Measurements from ENCODE around the gene PFKFB3.

The PFKFB3 gene

DNA sequence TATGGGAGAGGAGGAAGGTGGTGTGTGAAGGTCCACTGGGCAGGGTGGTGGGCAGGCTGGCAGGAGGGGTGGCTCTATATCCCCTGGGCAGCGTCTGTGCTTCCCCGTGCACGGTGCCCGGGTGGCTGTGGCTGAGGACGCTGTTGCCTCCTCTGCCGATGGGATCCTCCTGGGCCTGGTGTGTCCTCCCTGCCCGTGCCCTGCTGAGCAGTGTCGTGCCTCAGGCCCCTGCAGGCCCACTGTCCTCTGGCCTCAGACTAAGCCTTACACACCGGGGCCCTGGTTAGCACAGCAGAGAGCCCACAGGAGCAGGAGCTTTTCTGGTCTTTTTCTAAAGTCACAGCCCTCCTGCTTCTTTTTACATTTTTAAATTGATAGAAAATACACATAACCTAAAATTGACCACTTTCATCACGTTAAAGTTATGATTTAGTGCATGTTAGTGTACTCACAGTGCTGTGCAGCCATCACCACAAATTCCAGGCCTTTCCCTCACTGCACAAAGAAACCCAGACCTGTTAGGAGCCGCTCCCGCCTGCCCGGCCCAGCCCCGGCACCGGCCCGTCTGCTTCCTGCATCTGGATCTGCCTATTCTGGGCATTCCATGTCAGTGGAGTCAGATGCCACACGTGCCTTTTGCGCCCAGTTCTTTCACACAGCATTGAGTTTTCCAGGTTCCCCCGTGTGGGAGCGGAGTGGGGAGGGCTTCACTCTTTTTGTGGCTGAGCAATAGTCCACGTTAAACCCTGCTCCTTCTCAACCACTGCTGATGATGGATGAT is 19.4 kb downstream of the PFKFB3 start:
- H3K27me3 Mint-ChIP-seq, result no peaks in the 10 kb centered on the region
- peak; percentile 8 for ATAC-seq (replicated peaks)
- H3K4me1 Mint-ChIP-seq (ENCODE audit: low read depth in 2 of 2), result peaks cover 0 to 4% of the 10 kb centered on the region in 2 donors
- no peak for DNase-seq
- no peak overlapping the region for H3K4me3 Mint-ChIP-seq
- peaks cover 91% of the 10 kb centered on the region for H3K36me3 Mint-ChIP-seq (ENCODE audit: insufficient read depth)
- no peaks in the 10 kb centered on the region for H3K9me3 Mint-ChIP-seq
- H3K27ac Mint-ChIP-seq, result peak overlapping the region in 1 of 2 donors; percentile 72

DNA sequence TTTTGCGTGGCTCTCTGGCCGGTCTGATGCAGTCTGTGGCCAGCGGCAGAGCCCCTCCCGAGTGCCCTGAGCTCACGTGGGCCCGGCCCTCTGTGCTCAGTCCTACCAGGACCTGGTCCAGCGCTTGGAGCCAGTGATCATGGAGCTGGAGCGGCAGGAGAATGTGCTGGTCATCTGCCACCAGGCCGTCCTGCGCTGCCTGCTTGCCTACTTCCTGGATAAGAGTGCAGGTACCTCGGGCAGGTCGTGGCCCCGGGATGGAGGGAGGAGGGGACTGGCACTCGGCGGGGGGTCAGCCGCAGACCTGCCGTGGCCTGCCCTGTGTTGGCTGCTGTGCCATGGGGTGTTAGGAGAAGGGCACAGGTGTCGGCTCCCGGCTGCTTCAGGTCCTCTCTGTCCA is 20.0 kb downstream of the PFKFB3 start:
- no peaks in the 10 kb centered on the region for H3K9me3 Mint-ChIP-seq
- peaks cover 0 to 3% of the 10 kb centered on the region in 2 donors for H3K4me1 Mint-ChIP-seq (ENCODE audit: low read depth in 2 of 2)
- H3K4me3 Mint-ChIP-seq, result no peak overlapping the region
- peak overlapping the region in 1 of 2 donors; percentile 72 for H3K27ac Mint-ChIP-seq
- peaks cover 91% of the 10 kb centered on the region for H3K36me3 Mint-ChIP-seq (ENCODE audit: insufficient read depth)
- DNase-seq, result no peak
- no peak for ATAC-seq (replicated peaks)
- H3K27me3 Mint-ChIP-seq, result no peaks in the 10 kb centered on the region

DNA sequence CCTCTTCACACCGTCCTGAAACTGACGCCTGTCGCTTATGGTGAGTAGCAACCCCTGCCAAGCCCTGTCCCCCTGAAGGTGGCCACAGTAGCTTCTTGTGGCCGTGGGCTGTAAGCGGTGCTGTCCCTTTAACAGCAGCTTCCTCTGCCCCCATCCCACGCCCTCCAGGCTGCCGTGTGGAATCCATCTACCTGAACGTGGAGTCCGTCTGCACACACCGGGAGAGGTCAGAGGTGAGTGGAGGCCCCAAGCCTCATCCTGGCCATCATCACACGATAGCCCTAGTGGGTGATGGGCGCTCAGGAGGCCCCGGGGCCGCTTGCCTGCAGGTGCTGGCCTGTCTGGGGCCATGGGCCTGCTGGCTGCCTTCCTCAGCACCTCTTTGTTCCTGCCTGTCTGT is 21.2 kb downstream of the PFKFB3 start:
- Mint-ChIP-seq H3K27me3 (no peaks in the 10 kb centered on the region), H3K36me3 (ENCODE audit: insufficient read depth) (peaks cover 95% of the 10 kb centered on the region), H3K4me1 (ENCODE audit: low read depth in 2 of 2) (peaks cover 0 to 3% of the 10 kb centered on the region in 2 donors), H3K27ac (peak overlapping the region in 1 of 2 donors; percentile 81), H3K4me3 (peak overlapping the region in 1 of 2 donors; percentile 19), H3K9me3 (no peaks in the 10 kb centered on the region)
- no peak for DNase-seq
- ATAC-seq (replicated peaks), result no peak

DNA sequence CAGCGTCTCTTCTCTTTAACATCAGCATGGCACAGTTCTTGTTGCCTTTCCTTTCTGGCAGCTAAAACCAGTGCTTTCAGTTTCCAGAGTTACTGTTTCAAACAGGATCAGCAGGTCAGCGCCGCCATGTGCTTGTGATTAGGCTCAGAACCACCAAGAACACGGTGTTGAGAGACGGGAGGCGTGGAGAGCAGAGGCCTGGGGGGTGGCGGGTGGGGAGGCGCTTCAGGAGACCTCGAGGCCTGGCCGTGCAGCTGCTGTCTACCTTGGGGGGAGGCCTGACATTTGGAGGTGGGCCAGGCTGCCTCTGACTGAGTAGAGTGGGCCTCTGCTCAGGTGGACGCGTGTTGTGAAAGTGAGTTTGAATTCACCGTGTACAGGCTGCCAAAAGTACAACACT is 22.0 kb downstream of the PFKFB3 start:
- Mint-ChIP-seq H3K4me1 (ENCODE audit: low read depth in 2 of 2) (peaks cover 0 to 3% of the 10 kb centered on the region in 2 donors), H3K27me3 (no peaks in the 10 kb centered on the region), H3K36me3 (ENCODE audit: insufficient read depth) (peaks cover 93% of the 10 kb centered on the region), H3K9me3 (no peaks in the 10 kb centered on the region), H3K27ac (peak overlapping the region in 1 of 2 donors; percentile 81), H3K4me3 (no peak overlapping the region)
- ATAC-seq (replicated peaks) (no peak), DNase-seq (no peak)

DNA sequence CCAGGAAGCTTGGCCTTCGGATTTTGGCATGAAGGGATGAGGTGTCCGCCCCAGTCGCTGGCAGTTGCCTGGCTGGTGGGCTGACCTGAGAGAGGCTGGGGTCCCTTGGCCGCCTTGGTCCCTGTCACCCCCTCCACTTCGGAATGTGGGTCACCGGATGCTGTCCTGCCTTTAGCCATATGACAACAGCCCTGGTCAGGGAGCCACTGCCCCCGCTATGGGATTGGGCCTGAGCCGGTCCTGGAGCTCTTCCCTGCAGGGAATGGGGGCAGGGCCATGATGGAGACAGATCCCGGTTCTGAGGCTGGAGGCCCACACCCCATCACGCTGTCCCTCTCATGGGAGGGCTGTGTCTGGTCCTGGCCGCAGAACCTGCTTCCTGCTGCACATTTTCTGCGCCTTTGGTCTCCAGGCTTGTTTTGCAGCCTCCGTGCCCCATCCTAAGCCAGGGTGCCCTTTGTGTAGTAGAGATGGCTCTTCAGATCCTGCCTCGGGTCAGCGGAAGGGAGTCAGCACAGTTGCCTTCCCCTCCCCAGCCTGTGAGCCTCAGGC is 22.6 kb downstream of the PFKFB3 start:
- Mint-ChIP-seq H3K36me3 (ENCODE audit: insufficient read depth) (peaks cover 92% of the 10 kb centered on the region), H3K27me3 (no peaks in the 10 kb centered on the region), H3K9me3 (no peaks in the 10 kb centered on the region), H3K4me1 (ENCODE audit: low read depth in 2 of 2) (peaks cover 0 to 3% of the 10 kb centered on the region in 2 donors), H3K27ac (peak overlapping the region in 1 of 2 donors; percentile 80), H3K4me3 (no peak overlapping the region)
- DNase-seq (no peak), ATAC-seq (replicated peaks) (no peak)

DNA sequence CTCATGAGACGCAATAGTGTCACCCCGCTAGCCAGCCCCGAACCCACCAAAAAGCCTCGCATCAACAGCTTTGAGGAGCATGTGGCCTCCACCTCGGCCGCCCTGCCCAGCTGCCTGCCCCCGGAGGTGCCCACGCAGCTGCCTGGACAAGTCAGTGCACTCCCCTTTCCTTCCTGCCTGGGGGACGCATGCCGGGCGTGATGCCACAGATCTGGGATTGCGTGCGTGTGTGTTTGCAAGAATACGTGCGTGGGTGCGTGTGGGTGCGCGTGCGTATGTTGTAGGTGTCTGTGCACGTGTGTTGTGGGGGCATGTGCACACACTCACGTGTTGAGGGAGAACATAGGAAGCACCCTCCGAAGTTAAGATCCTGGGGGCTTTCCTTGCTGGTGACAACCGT is 23.5 kb downstream of the PFKFB3 start:
- H3K4me3 Mint-ChIP-seq, result no peak overlapping the region
- H3K4me1 Mint-ChIP-seq (ENCODE audit: low read depth in 2 of 2), result no peaks in the 10 kb centered on the region
- H3K36me3 Mint-ChIP-seq (ENCODE audit: insufficient read depth), result peaks cover 89% of the 10 kb centered on the region

DNA sequence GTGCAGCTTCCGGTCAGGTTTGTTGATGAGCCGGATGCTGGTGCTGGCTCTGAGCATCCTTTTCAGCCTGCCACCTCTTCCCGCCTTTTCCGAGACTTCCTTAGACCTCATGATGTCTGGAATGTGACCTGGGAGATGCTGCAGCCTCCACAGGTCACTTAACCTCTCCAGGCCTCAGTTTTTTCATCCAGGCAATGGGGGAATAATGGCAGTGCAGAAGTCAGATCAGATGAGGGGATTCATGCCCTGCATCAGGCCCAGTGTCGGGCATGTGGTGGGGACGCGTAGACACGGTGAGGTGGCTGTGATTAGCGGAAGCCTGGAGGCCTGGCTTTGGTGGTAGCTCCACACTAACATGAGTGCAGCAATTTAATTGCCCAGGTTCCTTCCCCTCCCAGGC is 24.6 kb downstream of the PFKFB3 start:
- Mint-ChIP-seq H3K4me1 (ENCODE audit: low read depth in 2 of 2) (no peaks in the 10 kb centered on the region), H3K27ac (peak overlapping the region in 1 of 2 donors; percentile 81), H3K36me3 (ENCODE audit: insufficient read depth) (peaks cover 85% of the 10 kb centered on the region), H3K27me3 (no peaks in the 10 kb centered on the region), H3K9me3 (no peaks in the 10 kb centered on the region), H3K4me3 (no peak overlapping the region)
- DNase-seq (no peak), ATAC-seq (replicated peaks) (no peak)

More for the DNA sequence above, 23.5 kb downstream of the PFKFB3 start:
- H3K9me3 Mint-ChIP-seq, result no peaks in the 10 kb centered on the region
- no peaks in the 10 kb centered on the region for H3K27me3 Mint-ChIP-seq
- DNase-seq (no peak), ATAC-seq (replicated peaks) (no peak)
- peak overlapping the region; percentile 8 to 80 for H3K27ac Mint-ChIP-seq

DNA sequence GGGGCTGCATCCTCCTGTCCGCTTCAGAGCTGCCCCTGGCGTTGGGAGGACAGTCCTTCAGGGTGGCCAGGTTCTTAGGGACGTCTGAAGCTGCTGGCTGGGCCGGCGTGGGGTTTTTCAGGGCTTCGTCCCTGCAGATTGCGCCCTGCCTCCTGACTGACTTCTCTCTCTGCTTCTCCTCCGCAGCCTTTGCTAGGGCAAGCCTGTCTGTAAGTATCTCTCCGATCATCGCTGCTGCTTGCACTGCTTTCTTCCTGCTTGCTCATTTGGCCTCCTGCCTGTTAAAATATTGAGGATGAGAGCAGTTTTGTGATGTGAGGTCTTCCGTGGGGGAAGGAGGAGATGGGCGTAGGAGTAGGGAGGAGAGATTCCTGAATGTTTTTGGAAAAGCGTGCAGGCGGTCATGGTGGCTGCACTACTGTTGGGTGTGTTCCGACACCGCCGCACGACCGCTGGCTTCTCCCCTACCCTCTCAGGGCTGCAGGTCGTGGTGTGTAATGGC is 25.3 kb downstream of the PFKFB3 start:
- H3K27ac Mint-ChIP-seq, result peak overlapping the region in 1 of 2 donors; percentile 81
- H3K4me1 Mint-ChIP-seq (ENCODE audit: low read depth in 2 of 2), result no peaks in the 10 kb centered on the region
- peaks cover 85% of the 10 kb centered on the region for H3K36me3 Mint-ChIP-seq (ENCODE audit: insufficient read depth)
- peak overlapping the region in 1 of 2 donors; percentile 19 for H3K4me3 Mint-ChIP-seq
- ATAC-seq (replicated peaks) (no peak), DNase-seq (no peak)
- no peaks in the 10 kb centered on the region for H3K9me3 Mint-ChIP-seq
- no peaks in the 10 kb centered on the region for H3K27me3 Mint-ChIP-seq

DNA sequence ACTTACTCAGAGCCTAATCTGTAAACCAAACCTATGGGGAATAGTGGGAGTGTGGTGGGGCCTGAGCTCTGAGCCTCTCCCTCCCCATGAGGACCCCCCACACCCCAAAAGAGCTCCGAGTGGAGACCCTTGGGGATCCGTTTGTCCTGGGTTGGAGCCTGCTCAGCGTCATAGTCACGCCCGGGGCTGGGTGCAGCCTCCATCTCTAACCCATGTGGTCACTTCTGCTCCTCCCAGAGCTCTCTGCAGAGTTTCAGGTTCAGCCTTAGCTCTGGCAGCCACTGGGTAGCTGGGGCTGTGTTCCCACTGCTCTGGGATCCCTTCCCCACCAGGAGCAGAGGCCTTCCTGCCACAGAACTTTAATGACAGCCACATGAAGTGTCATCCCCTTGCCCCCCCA is 25.9 kb downstream of the PFKFB3 start:
- H3K27me3 Mint-ChIP-seq, result no peaks in the 10 kb centered on the region
- peak overlapping the region; percentile 46 to 81 for H3K27ac Mint-ChIP-seq
- no peak overlapping the region for H3K4me3 Mint-ChIP-seq
- no peak for ATAC-seq (replicated peaks)
- H3K36me3 Mint-ChIP-seq (ENCODE audit: insufficient read depth), result peaks cover 85% of the 10 kb centered on the region
- no peak for DNase-seq
- no peaks in the 10 kb centered on the region for H3K9me3 Mint-ChIP-seq
- H3K4me1 Mint-ChIP-seq (ENCODE audit: low read depth in 2 of 2), result no peaks in the 10 kb centered on the region

DNA sequence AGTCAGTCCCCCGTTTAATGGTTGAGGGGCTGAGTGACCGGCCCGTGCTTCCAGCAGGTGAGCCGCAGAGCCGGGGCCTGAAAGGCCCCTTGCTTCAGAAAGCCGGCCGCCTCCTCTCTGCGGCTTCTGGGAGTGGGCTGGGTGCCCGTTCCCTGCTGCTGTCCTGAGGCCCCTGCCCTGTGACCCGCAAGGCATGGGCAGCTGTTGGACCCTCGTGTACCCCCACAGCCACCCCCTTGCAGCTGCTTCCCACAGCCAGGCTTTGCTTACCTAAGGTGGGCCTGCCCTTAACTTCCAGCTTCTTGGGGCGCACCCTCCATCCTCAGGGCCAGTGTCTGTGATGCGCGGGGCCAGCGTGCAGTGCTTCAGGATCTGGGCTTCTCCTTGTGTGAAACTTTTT is 26.6 kb downstream of the PFKFB3 start:
- Mint-ChIP-seq H3K4me3 (no peak overlapping the region), H3K4me1 (ENCODE audit: low read depth in 2 of 2) (no peaks in the 10 kb centered on the region), H3K9me3 (no peaks in the 10 kb centered on the region), H3K36me3 (ENCODE audit: insufficient read depth) (peaks cover 85% of the 10 kb centered on the region), H3K27ac (peak overlapping the region in 1 of 2 donors; percentile 46), H3K27me3 (no peaks in the 10 kb centered on the region)
- DNase-seq (no peak), ATAC-seq (replicated peaks) (no peak)

DNA sequence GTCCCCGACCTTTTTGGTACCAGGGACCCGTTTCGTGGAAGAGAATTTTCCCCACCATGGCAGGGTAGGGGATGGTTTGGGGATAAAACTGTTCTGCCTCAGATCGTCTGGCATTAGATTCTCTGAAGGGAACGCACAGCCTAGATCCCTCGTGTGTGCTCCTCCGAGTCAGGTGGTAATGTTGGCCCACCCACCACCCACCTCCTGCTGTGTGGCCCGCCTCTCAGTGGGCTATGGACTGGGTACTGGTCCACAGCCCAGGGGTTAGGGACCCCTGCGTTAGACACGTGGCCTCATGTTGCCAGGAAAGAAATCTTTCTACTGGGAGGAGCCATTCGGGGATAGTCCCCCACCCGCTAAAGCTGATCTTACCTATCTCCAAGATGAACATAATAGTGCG is 27.0 kb downstream of the PFKFB3 start:
- no peaks in the 10 kb centered on the region for H3K4me1 Mint-ChIP-seq (ENCODE audit: low read depth in 2 of 2)
- no peaks in the 10 kb centered on the region for H3K9me3 Mint-ChIP-seq
- H3K36me3 Mint-ChIP-seq (ENCODE audit: insufficient read depth), result peaks cover 84% of the 10 kb centered on the region
- H3K27me3 Mint-ChIP-seq, result no peaks in the 10 kb centered on the region
- H3K27ac Mint-ChIP-seq, result peak overlapping the region; percentile 39 to 71
- H3K4me3 Mint-ChIP-seq, result no peak overlapping the region
- DNase-seq, result no peak
- ATAC-seq (replicated peaks), result no peak

DNA sequence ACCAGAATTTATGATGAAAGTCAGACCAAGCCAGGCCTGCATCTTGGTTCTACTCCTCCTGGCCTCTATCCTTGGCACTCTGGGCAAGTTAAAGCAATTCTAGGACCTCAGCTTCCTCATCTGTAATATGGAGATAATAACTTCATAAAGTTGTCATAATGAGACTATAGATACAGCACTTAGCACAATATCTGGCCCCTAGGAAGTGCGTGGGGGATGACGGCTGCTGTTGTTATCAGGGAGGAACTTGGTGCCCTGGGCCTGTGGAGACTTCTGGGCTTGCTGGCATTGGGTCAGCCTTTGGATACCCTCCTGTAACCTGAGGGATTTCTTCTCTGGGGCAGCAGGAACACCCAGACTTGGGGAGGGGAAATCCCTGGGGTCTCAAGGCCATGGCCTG is 27.6 kb downstream of the PFKFB3 start:
- ATAC-seq (replicated peaks), result no peak
- no peak for DNase-seq
- Mint-ChIP-seq H3K27ac (peak overlapping the region; percentile 39 to 71), H3K27me3 (no peaks in the 10 kb centered on the region), H3K4me1 (ENCODE audit: low read depth in 2 of 2) (no peaks in the 10 kb centered on the region), H3K9me3 (no peaks in the 10 kb centered on the region), H3K4me3 (no peak overlapping the region), H3K36me3 (ENCODE audit: insufficient read depth) (peaks cover 80% of the 10 kb centered on the region)

DNA sequence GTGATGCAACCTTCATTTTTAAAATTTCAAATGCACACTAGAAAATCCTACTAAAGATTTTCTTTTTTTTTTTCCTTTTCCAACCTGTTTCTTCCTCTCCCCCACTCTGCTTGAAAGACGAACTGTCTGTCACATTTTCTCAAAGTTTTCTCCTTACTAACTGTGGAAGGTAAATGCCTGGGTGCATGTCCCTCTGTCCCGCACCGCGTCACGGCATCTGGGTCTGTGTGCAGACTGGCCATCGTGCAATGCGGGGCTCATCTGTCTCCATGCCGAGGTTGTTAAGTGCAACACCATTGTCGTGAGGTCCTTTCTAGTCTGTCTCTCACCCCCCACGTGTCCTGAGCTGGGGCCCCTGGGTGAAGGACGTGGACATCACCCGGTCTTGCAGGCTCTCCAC is 28.4 kb downstream of the PFKFB3 start:
- Mint-ChIP-seq H3K4me3 (no peak overlapping the region), H3K27me3 (no peaks in the 10 kb centered on the region), H3K36me3 (ENCODE audit: insufficient read depth) (peaks cover 73% of the 10 kb centered on the region), H3K4me1 (ENCODE audit: low read depth in 2 of 2) (no peaks in the 10 kb centered on the region), H3K9me3 (no peaks in the 10 kb centered on the region), H3K27ac (no peak overlapping the region)
- ATAC-seq (replicated peaks), result no peak
- DNase-seq, result no peak

DNA sequence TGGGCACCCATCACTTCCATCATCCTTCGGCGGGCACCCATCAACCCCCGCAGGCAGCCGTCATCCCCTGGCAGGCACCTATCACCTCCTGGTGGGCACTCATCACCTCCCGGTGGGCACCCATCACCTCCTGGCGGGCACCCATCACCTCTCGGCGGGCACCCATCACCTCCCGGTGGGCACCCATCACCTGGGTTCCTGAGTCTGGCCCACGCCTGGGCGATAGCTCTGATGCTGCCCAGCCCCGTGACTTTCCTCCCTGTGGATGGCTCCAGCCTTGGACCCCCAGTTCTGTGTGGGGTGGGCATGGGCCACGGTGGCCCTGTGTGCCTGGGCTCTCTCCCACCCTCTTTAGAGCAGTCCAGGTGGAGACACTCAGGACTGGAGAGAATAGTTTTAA is 29.0 kb downstream of the PFKFB3 start:
- no peak for DNase-seq
- Mint-ChIP-seq H3K27ac (no peak overlapping the region), H3K4me1 (ENCODE audit: low read depth in 2 of 2) (no peaks in the 10 kb centered on the region), H3K27me3 (no peaks in the 10 kb centered on the region), H3K4me3 (no peak overlapping the region), H3K9me3 (no peaks in the 10 kb centered on the region), H3K36me3 (ENCODE audit: insufficient read depth) (peaks cover 73% of the 10 kb centered on the region)
- no peak for ATAC-seq (replicated peaks)
